CD4-positive, CD25-positive, alpha-beta regulatory T cell (primary cell): Measurements from ENCODE around the gene PIP5K1C. TPM values are rescaled to one million over a fixed set of nuclear protein-coding genes. Genes with fewer than 3 reads are reported as not detected.

ENCODE experiments used
- ATAC-seq, 2 donors: fragments of 150-1000 bp; cut with Tn5 transposase; one replicate each; pipeline ENCODE4 v1.10.0; 2021; ENCODE audit warnings: low read depth in 2 of 2, moderate number of reproducible peaks in 2 of 2, moderate library complexity in 1 of 2
- DNase-seq, 3 donors: peaks; one replicate each; pipeline versions ENCODE4 v3.0.0 to v3.0.0-alpha.2; 2012 to 2022; ENCODE audit warnings: mixed read lengths in 1 of 3
- H3K27ac ChIP-seq: one replicate; pipeline ENCODE4 v1.7.0; 2013; ENCODE audit warnings: mild to moderate bottlenecking, low read length; ENCODE audit not compliant: insufficient read depth, poor library complexity, severe bottlenecking
- H3K27me3 ChIP-seq: one replicate; pipeline ENCODE4 v1.7.0; 2013; ENCODE audit warnings: low read length; ENCODE audit not compliant: control insufficient read depth, insufficient read depth
- H3K36me3 ChIP-seq: one replicate; pipeline ENCODE4 v1.7.0; 2013; ENCODE audit warnings: mild to moderate bottlenecking, low read length, moderate library complexity; ENCODE audit not compliant: control insufficient read depth, insufficient read depth
- H3K4me1 ChIP-seq: 2 replicates; pipeline ENCODE4 v1.7.0; 2013; ENCODE audit warnings: mild to moderate bottlenecking, low read length; ENCODE audit not compliant: insufficient read depth, control insufficient read depth, poor library complexity, severe bottlenecking
- H3K4me3 ChIP-seq: one replicate; pipeline ENCODE4 v1.7.0; 2013; ENCODE audit warnings: low read depth, mild to moderate bottlenecking, low read length, moderate library complexity
- H3K9me3 ChIP-seq, 2 experiments: 1 replicate in 1 of 2; 2 replicates in 1 of 2; pipeline ENCODE4 v1.7.0; 2013; ENCODE audit warnings: low read length in 2 of 2, mild to moderate bottlenecking in 1 of 2, moderate library complexity in 1 of 2; ENCODE audit not compliant: control insufficient read depth in 2 of 2
- H3K27ac Mint-ChIP-seq, 3 donors: one replicate each; pipeline ENCODE4 v1.8.0; 2020 to 2022; ENCODE audit warnings: mild to moderate bottlenecking in 3 of 3, mixed read lengths in 3 of 3, moderate library complexity in 2 of 3
- H3K27me3 Mint-ChIP-seq: one replicate; pipeline ENCODE4 v1.8.0; 2022; ENCODE audit warnings: mild to moderate bottlenecking, mixed read lengths
- H3K36me3 Mint-ChIP-seq: one replicate; pipeline ENCODE4 v1.8.0; 2020; ENCODE audit warnings: mixed read lengths
- H3K4me1 Mint-ChIP-seq, 4 donors: one replicate each; pipeline ENCODE4 v1.8.0; 2020 to 2022; ENCODE audit warnings: mixed read lengths in 4 of 4, mild to moderate bottlenecking in 1 of 4
- H3K4me3 Mint-ChIP-seq, 4 donors: one replicate each; pipeline ENCODE4 v1.8.0; 2020 to 2022; ENCODE audit warnings: mild to moderate bottlenecking in 4 of 4, mixed read lengths in 4 of 4, moderate library complexity in 3 of 4
- H3K9me3 Mint-ChIP-seq, 7 donors: one replicate each; pipeline ENCODE4 v1.8.0; 2020 to 2022; ENCODE audit warnings: mixed read lengths in 7 of 7, mild to moderate bottlenecking in 3 of 7, moderate library complexity in 2 of 7
- polyA plus RNA-seq, 4 donors: library from polyadenylated mRNA; unstranded; fragments of 300-500 nt; fragmentation: Illumina TruSeq; gene quantifications; one replicate each; pipeline ENCODE4 v1.2.3, GENCODE V29; 2021
- total RNA-seq: library from RNA; stranded (reverse); gene quantifications from one replicate; pipeline ENCODE4 v1.2.3, GENCODE V29; 2022

The PIP5K1C gene
- total and polyA plus RNA-seq, 5 donors from 2014 or later, result 3.8 to 28.1 (median 4.5) TPM

DNA sequence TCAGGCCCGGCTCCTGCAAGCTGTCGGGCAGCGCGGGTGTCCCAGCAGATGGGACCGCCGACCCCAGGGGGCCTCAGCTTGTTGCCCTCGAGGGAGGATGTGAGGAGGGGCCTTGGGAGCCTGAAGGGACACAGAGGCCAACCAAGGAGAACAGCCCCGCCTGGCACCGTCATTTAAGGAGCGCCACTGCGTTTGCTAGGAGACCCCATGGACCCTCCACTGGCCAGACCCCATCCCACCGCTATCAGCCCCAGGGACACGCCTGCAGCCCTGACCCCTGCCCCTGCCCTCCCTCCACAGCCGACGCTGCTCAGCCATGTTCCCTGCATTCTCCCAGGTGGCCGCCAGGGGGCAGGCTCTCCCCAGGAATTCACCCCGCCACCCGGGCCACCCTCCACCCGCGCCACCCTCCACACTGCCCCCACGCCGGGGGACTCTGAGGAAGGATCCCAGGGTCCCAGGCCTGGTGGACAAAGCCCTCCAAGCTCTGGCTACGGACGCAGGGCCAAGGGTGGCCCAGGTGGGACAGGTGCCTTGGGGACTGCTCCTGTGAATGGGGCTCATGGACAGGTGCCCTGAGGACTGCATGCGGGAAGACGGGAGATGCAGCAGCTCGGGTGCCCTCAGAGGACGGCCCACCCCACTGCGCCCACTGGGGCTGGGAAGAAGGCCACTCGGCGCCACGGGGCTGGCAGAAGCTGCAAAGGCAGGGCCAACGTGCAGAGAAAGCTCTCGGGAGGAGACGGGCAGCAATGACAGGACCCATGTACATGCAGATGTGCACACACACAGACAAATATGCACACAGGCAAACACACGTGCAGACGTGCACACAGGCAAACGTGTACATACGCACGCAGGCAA lies 34.4 kb downstream of the PIP5K1C start:
- H3K27me3 Mint-ChIP-seq, result no peaks in the 10 kb centered on the region
- peaks cover 8% of the 10 kb centered on the region for H3K36me3 Mint-ChIP-seq
- H3K4me3 Mint-ChIP-seq, result no peak overlapping the region
- no peak overlapping the region for H3K27ac ChIP-seq
- H3K4me1 Mint-ChIP-seq, result peaks cover 0 to 17% (median 1%) of the 10 kb centered on the region in 4 donors
- peak; percentile 80 to 84 for ATAC-seq
- H3K9me3 Mint-ChIP-seq, result no peaks in the 10 kb centered on the region
- no peaks in the 10 kb centered on the region for H3K9me3 ChIP-seq
- no peak overlapping the region for H3K4me3 ChIP-seq
- H3K36me3 ChIP-seq, result peaks cover 12% of the 10 kb centered on the region
- H3K27ac Mint-ChIP-seq, result no peak overlapping the region
- peak; percentile 50 to 73 (median 64) for DNase-seq
- H3K27me3 ChIP-seq, result no peaks in the 10 kb centered on the region
- peaks cover 13% of the 10 kb centered on the region for H3K4me1 ChIP-seq

- H3K4me1 ChIP-seq, result peaks cover 8% of the 10 kb centered on the region
- ATAC-seq (no peak), DNase-seq (no peak)
- H3K27ac ChIP-seq, result no peak overlapping the region
- no peak overlapping the region for H3K27ac Mint-ChIP-seq
- H3K27me3 ChIP-seq, result no peaks in the 10 kb centered on the region
- no peaks in the 10 kb centered on the region for H3K9me3 ChIP-seq
- no peak overlapping the region for H3K4me3 ChIP-seq
- peaks cover 8% of the 10 kb centered on the region for H3K36me3 Mint-ChIP-seq
- H3K9me3 Mint-ChIP-seq, result no peaks in the 10 kb centered on the region
- no peaks in the 10 kb centered on the region for H3K27me3 Mint-ChIP-seq
- H3K4me3 Mint-ChIP-seq, result no peak overlapping the region
- H3K36me3 ChIP-seq, result peaks cover 12% of the 10 kb centered on the region
- peaks cover 0 to 11% (median 1%) of the 10 kb centered on the region in 4 donors for H3K4me1 Mint-ChIP-seq
These were observed 35.2 kb downstream of the PIP5K1C start for GRCh38 chr19:3664879-3665642.

DNA sequence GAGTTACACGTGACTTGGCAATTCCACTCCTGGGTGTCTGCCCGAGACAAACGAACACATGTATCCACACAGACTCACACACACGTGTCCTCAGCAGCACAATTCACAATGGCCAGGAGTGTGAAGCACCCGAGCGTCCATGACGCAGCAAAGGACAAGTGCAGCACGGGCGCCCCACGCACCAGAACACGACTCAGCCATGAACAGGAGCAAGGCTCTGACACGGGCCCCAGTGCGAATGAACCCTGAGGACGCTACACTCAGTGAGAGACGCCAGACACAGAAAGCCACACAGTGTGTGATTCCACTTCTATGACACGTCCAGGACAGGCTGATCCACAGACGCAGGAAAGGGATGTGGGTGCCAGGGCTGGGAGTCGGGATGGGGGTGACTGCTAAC lies 36.4 kb downstream of the PIP5K1C start:
- Mint-ChIP-seq H3K36me3 (peaks cover 8% of the 10 kb centered on the region), H3K9me3 (no peaks in the 10 kb centered on the region), H3K4me1 (peaks cover 0 to 6% (median 1%) of the 10 kb centered on the region in 4 donors), H3K27ac (no peak overlapping the region), H3K4me3 (no peak overlapping the region), H3K27me3 (no peaks in the 10 kb centered on the region)
- Histone ChIP-seq H3K4me1 (peaks cover 8% of the 10 kb centered on the region), H3K36me3 (peaks cover 12% of the 10 kb centered on the region), H3K27me3 (no peaks in the 10 kb centered on the region), H3K9me3 (no peaks in the 10 kb centered on the region), H3K27ac (no peak overlapping the region), H3K4me3 (no peak overlapping the region)
- ATAC-seq, result no peak
- DNase-seq, result no peak

- peaks cover 23% of the 10 kb centered on the region for H3K36me3 ChIP-seq
- Mint-ChIP-seq H3K36me3 (peaks cover 18% of the 10 kb centered on the region), H3K27ac (no peak overlapping the region), H3K4me1 (peaks cover 0 to 3% (median 1%) of the 10 kb centered on the region in 4 donors), H3K9me3 (no peaks in the 10 kb centered on the region), H3K27me3 (no peaks in the 10 kb centered on the region), H3K4me3 (no peak overlapping the region)
- no peak for ATAC-seq
- H3K27me3 ChIP-seq, result no peaks in the 10 kb centered on the region
- no peak overlapping the region for H3K27ac ChIP-seq
- no peak for DNase-seq
- no peaks in the 10 kb centered on the region for H3K9me3 ChIP-seq
- H3K4me3 ChIP-seq, result no peak overlapping the region
- peaks cover 8% of the 10 kb centered on the region for H3K4me1 ChIP-seq
These were observed 38.7 kb downstream of the PIP5K1C start for GRCh38 chr19:3661284-3662238.

GRCh38 chr19:3660493-3661219 lies 39.6 kb downstream of the PIP5K1C start:
- no peak for ATAC-seq
- H3K9me3 ChIP-seq, result no peaks in the 10 kb centered on the region
- no peak for DNase-seq
- H3K27ac Mint-ChIP-seq, result no peak overlapping the region
- H3K36me3 Mint-ChIP-seq, result peaks cover 14% of the 10 kb centered on the region
- H3K4me3 Mint-ChIP-seq, result no peak overlapping the region
- peaks cover 2% of the 10 kb centered on the region for H3K4me1 ChIP-seq
- no peak overlapping the region for H3K4me3 ChIP-seq
- H3K9me3 Mint-ChIP-seq, result no peaks in the 10 kb centered on the region
- H3K4me1 Mint-ChIP-seq, result no peaks in the 10 kb centered on the region
- peaks cover 23% of the 10 kb centered on the region for H3K36me3 ChIP-seq
- no peak overlapping the region for H3K27ac ChIP-seq
- H3K27me3 ChIP-seq, result no peaks in the 10 kb centered on the region
- H3K27me3 Mint-ChIP-seq, result no peaks in the 10 kb centered on the region

DNA sequence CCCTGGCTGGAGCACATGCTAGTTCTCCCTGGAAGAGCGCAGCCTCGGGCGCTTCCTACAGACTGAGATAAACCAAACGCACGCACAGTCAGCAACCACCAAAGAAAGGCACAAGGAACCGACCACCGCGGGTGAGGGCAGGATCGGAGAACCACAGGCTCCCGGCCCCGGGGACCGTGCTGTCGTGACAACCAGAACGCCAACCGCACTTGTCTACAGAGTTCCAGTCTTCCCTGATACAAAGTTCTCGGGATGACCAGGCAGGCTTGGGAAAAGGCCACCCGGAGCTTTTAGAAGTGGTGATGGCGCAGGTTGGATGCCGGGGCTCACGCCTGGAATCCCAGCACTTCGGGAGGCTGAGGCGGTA lies 40.5 kb downstream of the PIP5K1C start:
- Histone ChIP-seq H3K27ac (no peak overlapping the region), H3K36me3 (peaks cover 23% of the 10 kb centered on the region), H3K4me1 (no peaks in the 10 kb centered on the region), H3K9me3 (no peaks in the 10 kb centered on the region), H3K4me3 (no peak overlapping the region), H3K27me3 (no peaks in the 10 kb centered on the region)
- Mint-ChIP-seq H3K27ac (no peak overlapping the region), H3K36me3 (peaks cover 14% of the 10 kb centered on the region), H3K4me3 (no peak overlapping the region), H3K4me1 (no peaks in the 10 kb centered on the region), H3K9me3 (no peaks in the 10 kb centered on the region), H3K27me3 (no peaks in the 10 kb centered on the region)
- no peak for DNase-seq
- no peak for ATAC-seq
